GM18867 (cell line): Measurements from ENCODE around the gene SLC3A2.
A peak's percentile ranks its signal among the peaks of the same experiment; 100 is the strongest.
"Not testable (repeated sequence)": the region's sequence is repeated elsewhere in the genome, so short reads cannot be mapped to it uniquely, and the experiment has no call there.

Experiments
- ATAC-seq: cut with Tn5 transposase; IDR thresholded peaks from one replicate; pipeline ENCODE4 v1.9.1; 2021; ENCODE audit warnings: mild to moderate bottlenecking, moderate library complexity; ENCODE audit not compliant: unreplicated experiment

The SLC3A2 gene

DNA sequence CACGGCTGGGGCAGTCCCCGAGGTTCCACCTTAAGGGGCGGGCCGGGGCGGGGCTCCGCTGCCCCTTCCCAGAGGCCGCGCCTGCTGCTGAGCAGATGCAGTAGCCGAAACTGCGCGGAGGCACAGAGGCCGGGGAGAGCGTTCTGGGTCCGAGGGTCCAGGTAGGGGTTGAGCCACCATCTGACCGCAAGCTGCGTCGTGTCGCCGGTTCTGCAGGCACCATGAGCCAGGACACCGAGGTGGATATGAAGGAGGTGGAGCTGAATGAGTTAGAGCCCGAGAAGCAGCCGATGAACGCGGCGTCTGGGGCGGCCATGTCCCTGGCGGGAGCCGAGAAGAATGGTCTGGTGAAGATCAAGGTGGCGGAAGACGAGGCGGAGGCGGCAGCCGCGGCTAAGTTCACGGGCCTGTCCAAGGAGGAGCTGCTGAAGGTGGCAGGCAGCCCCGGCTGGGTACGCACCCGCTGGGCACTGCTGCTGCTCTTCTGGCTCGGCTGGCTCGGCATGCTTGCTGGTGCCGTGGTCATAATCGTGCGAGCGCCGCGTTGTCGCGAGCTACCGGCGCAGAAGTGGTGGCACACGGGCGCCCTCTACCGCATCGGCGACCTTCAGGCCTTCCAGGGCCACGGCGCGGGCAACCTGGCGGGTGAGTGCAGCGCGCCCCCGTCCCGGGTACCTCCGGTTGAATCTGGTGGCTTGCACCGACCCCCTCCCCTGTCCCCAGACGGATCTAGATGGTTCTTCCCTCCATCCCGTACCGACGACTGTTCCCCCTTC lies at the start of gene SLC3A2:
TSS of gene SLC3A2 (plus strand) at position 94 of the 776 bp plus-strand sequence. CDS start at position 222, 128 bp downstream.
- peak; percentile 77 for ATAC-seq

DNA sequence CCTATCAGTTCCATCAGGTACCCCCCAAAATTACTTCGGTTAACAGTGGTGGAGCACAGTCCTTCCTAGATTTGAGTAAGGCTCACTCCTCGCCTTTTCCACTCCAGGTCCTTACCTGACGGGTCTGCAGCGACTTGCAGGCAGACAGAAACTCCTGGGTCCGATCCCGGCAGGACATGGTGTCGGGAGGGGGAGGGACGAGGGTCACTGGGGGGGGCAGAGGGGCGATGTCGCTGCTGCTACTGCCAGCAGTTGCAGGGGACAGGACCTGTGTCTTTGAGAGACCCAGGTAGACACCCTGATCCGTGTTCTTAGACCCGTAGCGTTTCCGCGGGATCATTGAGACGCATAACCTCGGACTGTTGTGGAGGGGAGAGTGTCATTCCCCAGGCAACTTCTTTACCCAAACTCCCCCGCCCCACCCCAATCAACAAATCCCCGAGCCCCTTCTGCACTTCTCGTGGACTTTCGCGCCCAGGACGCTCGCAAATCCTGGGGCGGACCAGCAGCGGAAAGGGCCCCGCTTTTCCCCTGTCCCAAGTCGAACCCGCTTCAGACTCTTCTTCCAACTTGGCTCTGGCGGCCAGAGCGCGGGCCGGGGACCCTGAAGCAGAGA lies 49.7 kb upstream of the SLC3A2 start:
- ATAC-seq = no peak

DNA sequence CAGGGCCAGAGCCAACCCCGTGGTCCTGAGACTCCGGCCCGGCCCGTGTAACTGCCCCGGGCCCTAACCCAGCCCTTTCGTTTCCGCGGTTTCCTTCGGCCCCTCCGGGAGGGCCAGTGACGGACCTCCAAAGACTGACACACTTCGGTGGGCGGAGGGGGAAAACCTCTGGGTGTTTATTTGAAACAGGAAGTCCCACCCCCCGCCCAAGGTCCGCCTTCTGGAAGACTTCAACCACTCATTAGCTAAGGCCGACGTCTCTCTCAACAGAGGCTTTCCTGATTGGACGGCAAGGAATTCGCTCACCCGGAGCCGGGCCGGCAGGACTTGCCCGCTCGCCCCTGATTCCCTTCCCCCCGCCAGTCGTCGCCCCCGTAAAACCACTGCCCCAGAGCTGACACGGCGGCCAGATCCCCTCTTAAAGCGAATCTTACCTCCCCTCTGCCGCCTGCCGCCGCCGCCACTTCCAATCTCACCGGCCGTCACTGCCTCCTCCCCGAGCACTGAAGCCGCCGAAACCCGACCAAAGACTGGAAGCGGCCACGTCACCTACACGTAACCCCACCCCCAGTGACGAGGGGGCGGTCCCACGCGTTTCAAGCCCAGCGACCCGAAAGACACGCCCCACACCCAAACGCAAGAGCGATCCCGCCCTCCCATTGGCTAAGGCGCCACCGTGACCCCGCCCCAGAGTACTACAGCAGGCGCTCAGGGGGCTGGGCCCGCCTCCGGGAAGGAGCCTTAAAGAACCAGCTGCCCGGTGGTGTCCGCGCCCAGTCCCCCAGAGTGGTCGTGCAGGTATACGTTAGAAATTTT lies 49.0 kb upstream of the SLC3A2 start, which contains the start of gene STX5:
TSS of gene STX5 (minus strand) at position 532 of the 816 bp plus-strand sequence. CDS start 808 bp downstream, outside the sequence.
- ATAC-seq = peak; percentile 87

DNA sequence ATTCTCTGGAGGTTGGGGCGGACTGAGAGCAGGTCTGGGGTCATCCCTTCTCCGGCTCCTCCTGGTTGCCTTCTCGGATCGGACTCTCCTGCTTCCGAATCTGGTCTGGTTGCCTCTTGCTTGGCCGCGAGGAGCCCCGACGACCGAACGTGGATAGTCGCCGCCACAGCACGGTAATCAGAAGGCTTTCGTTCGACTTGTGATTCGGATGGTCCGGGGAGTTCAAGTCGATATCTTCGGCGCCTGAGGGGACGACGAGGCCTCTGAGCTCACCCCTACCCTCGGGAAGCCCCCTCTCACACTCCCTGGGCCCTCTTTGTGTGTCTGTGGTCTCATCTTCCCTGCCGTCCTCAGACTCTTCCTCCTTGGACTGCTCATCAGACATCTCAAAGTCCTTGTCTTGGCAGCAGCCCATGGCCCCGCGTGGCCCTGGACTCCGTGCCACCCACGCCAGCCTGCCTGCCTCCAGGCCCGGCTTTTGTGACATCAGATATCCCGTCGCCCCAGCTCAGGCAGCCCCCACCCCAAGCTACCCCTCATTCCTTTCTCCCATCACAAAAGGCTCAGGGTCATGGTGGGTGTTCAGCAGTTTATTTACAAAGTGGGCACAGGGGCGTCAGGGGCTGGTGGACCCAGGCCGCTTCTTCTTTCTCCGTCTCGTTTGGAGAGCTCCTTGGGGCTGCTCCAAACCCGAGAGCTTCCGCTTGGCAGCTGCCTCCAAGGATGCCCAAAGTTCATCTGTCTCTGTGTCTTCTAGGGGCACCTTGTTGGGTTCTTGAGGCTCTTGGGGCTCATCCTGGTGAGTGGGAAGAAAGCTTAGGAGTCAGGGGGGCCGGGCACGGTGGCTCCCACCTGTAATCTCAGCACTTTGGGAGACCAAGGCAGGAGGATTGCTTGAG lies 48.1 kb upstream of the SLC3A2 start, which contains the start of gene TEX54:
TSS of gene TEX54 (minus strand) at position 506 of the 899 bp plus-strand sequence.
- ATAC-seq = peak; percentile 21

DNA sequence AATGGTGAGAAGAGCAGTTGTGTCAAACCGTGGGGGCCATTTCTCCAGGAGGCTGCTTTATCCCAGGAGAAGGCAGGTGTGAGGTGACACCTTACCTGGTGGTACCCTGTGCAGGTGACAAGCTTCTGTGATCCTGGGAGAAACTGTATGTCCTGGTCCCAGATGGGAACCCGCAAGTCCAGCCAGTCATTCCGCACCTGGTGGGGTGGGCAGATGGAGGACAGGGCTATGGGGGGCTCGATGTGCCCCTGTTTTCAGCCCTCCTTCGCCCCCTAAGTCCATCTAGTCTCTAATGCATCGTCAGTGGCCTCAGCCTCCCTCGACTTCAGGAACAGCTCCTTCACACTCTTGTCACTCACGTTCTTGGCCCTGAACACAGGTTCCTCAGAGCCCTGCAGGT lies 45.4 kb upstream of the SLC3A2 start:
- no peak for ATAC-seq

DNA sequence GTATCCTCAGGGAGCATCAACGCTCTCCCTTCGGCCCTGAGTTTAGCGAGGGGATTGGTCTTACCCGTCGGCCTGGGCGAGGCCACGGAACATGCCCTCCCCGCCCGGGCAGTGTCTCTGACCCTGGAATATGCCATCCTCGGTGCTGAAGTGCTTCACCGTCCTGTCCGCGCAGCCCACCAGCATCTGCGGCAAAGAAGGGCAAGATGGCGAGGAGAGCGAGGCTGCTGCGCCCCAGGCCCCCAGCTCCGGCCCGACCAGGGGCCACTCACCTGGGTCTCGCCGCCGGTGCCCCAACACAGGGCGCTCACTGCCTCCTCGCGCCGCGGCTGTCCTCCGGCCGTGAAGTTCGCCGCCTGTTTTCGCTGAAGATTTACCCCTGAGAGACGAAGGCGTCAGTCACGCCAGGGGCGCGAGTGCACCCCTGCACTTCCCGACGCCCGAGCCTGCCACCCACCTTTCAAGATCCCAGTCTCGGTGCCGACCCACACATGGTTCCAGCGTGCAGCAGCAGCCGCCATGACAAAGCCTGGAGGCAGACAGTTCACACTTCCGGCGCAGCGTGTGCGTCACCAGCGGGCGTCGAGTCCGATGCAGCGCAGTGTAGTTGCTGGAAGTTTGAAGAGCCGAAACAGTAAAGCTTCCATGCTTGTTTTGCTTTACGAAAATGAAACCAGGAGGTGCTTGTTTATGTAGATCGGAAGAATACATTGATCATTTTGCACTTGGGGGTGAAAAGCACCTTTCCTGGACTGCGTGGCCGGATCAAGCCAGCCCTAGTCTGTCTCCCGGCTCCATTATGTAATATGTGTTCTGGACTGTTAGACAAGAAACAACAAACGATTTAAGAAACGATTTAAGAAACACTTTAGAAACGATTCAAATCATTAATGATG lies 41.4 kb upstream of the SLC3A2 start, which contains the start of gene WDR74:
TSS of gene WDR74 (minus strand) at position 541 of the 896 bp plus-strand sequence. CDS start at position 521, 20 bp downstream.
- ATAC-seq = peak; percentile 53

DNA sequence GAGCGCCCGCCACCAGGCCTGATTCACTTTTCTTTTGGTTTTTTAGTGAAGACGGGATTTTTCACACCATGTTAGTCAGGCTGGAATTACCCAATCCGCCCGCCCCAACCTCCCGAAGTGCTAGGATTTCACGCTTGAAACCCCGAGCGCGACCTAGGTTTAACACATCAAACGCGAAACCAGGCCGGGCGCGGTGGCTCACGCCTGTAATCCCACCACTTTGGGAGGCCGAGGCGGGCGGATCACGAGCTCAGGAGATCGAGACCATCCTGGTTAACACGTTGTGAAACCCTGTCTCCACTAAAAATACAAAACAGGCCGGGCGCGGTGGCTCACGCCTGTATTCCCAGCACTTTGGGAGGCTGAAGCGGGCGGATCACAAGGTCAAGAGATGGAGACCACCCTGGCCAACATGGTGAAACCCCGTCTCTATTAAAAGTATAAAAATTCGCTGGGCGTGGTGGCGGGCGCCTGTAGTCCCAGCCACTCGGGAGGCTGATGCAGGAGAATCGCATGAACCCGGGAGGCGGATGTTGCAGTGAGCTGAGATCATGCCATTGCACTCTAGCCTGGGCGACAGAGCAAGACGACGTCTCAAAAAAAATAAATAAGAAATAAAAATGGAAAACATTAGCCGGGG lies 39.9 kb upstream of the SLC3A2 start:
- ATAC-seq = peak; percentile 14

DNA sequence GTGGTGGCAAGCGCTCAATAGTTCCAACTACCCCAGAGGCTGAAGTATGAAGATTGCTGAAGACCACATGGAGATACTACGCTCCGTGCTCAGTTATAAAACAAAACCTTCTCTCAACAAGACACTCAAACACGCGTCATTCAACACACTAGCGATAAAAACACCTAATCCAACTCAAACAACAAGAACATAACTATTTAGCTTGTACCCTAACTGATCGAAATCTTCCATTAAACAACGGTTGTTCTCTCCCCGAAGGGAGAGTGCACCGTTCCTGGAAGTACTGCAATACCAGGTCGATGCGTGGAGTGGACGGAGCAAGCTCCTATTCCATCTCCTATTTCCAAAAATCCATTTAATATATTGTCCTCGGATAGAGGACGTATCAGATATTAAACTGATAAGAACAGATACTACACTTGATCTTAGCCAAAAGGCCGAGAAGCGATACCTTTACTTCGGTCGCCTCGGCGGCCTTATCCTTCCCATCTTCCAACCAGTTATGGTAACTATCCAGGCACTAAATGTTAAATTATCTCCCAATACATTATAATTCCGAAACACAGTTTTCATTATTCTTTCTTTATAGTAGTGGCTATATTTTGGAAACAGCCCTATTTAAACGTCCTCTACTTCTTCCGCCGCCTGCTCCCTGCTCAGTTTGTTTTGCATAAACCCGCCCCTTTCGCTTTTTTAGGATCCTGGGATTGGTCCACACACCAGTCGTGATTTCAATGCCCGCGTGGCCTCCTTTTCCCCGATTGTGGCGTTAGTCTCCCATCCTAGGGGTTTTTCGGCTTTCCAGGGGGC lies 39.1 kb upstream of the SLC3A2 start:
- ATAC-seq = peak; percentile 58

DNA sequence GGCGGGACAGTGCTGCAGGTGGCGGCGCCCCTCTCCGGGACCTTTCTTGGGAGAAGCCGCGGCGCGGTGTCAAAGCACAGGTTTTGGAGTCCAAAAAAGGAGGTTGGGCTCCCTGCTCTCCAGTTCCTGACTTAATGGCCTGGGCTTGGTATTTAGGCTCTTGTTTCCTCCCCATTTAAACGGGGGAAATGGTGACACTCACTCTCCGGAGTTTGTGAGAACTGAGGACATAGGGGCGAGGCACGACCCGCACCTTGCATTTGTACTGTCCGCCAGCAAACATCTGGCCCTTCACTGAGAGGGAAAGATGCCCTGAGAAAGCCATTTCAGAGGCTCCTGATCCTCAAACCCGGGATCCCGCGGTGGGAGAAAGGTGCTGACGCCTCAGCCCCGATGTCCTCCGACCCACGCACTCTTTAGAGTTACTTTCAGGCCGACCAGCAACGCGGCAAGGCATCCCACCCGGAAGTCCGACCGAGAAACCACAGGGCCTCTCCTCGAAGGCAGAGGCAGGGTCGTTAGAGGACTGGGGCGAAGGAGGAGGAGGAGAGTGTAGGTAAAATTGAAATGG lies 38.4 kb upstream of the SLC3A2 start:
- ATAC-seq = no peak

DNA sequence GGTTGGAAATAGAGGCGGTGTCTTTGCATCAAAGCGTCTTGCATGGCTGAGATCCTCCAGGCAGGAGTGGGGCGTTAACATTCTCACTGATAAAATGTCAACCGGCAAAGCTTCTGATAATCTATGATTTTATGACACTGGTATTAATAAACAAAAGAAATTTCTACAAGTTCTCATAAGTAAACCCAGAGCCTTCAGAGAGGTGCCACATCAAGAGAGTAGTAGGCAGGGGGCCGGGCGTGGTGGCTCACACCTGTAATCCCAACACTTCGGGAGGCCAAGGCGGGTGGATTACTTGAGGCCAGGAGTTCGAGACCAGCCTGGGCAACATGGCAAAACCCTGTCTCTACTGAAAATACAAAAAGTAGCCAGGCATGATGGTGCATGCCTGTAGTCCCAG lies 37.8 kb upstream of the SLC3A2 start:
- ATAC-seq = not testable (repeated sequence)

DNA sequence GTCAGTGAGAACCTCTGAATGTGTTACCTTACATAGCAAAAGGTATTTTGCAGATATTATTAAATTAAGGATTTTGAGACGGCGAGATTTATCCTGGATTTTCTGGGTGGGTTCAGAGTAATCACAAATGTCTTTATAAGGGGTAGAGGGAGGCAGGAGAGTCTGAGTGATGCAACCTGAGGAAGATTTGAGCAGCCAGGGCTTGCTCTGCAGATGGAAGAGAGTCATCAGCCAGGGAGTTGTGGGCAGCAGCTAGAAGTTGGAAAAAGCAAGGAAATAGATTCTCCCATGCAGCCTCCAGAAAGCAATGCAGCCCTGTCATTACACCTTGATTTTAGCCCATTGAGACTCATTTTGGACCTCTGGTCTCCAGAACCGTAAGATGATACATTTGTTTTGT lies 37.2 kb upstream of the SLC3A2 start:
- ATAC-seq = no peak

DNA sequence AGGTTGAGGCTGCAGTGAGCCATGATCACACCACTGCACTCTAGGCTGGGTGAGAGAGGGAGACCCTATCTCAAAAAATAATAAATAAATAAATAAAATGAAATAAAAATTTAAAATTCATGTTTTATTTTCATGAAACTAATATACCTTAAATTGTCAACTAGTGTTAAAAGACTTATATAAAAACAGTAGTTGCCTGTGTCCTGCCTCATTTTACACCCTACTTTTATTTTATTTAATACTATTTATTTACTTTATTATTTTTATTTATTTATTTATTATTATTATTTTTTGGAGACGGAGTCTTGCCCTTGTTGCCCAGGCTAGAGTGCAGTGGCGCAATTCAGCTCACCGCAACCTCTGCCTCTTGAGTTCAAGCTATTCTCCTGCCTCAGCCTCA lies 36.5 kb upstream of the SLC3A2 start:
- no peak for ATAC-seq

DNA sequence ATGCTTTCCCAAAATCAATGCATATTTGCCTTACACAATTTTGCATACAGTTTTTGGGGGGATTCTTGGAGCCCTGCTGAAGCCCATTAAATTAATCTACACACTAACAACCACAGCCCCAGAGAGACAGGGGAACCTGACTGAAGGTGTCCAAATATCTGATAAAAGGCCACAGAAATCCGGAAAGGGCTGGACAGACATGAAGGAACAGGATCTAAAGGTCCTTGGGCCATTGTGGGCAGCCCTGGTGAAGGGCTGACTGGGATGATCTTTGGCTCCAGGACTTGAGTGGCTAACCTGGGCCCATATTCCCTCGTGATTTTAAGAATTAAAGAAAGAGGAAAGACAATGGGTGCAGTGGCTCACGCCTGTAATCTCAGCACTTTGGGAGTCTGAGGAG lies 34.5 kb upstream of the SLC3A2 start:
- ATAC-seq = no peak

DNA sequence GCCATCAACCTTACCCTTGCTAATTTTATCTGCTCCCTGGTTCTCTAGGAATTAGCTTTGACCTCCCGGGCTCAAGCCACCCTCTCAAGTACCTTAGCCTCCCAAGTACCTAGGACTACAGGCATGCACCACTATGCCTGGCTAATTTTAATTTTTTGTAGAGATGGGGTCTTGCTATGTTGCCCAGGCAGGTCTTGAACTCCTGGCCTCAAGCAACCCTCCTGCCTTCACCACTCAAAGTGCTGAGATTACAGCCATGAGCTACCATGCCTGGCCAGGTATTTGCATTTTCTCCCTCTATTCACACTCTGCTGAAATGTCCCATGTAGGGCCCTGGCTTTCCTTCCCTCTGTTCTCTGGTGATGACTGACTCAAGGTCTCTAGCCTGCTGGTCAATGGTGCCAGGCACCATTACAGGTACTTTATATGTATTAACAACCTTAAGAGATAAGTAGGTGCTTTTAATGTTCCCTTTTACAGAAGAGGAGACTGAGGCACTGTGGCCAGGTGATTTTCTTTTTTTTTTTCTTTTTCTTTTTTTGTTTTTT lies 32.9 kb upstream of the SLC3A2 start:
- ATAC-seq = no peak

DNA sequence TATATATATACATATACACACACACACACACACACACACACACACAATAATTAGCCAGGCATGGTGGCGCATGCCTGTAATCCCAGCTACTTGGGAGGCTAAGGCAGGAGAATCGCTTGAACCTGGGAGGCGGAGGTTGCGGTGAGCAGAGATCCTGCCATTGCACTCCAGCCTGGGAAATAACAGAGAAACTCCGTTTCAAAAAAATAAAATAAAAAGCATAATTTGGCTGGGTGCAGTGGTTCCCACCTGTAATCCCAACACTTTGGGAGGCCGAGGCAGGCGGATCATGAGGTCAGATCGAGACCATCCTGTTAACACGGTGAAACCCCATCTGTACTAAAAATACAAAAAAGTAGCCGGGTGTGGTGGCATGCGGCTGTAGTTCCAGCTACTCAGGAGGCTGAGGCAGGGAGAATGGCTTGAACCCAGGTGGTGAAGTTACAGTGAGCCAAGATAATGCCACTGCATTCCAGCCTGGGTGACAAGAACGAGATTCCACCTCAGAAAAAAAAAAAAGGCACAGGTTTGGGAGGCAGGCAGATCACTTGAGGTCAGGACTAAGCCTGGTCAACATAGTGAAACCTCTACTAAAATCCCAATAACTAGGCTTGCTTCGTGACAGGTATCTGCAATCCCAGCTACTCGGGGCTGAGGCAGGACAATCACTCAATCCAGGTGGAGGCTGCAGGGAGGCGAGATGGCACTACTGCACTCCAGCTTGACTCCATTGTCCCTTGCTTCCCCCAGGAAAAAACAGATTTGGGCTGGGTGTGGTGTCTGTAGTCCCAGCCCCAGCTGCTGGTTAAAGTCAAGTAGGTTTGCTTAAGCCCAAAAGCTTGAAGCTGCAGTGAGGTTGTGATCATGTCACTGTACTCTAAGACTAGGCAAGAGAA lies 29.5 kb upstream of the SLC3A2 start:
- no peak for ATAC-seq

DNA sequence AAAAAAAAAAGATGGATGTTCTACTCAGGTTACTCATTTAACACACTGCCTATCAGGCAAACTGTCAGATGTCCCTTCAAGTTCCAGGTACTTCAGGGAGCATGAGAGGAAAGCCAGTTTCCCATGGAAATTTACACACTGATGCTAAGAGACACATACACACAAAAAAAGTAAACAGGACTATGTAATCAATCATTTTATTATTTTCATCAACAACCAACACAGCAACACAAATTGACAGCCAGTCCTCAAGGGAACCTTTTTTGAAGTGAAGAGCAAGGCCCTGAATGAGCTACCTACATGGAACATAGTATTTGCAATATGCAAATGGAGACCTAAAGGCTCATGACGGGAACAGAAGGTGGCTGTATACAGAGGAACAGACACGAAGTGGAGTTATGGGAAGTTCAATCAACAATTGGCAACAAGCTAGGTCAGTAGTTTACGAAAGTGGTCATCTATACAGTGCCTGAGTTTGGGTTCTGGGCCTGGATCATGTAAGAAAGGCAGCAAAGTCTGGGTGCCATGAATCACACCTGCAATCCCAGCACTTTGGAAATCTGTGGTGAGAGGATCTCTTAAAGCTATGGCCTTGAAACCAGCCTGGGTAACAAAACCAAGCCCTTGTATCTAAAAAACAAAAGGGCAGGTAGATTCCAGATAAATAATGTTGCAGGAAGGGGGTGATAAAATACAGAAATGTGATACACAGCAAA lies 28.7 kb upstream of the SLC3A2 start:
- ATAC-seq = no peak
